ENCODE data around the gene FBXW7. TPM values are rescaled to one million over a fixed set of nuclear protein-coding genes. Genes with fewer than 3 reads are reported as not detected.

Gene FBXW7
- total and polyA plus RNA-seq, 2 of the 8 experiments (the other 6 are each of a cell fraction or from before 2014, with no cell fraction given), result 6.0 to 26.7 TPM

- peaks cover 0 to 4% of the 10 kb centered on the region in 2 experiments for H4K20me1 ChIP-seq (replicated peaks in 1 of 2; ENCODE audit: control insufficient read depth in 1 of 2, insufficient read depth in 2 of 2, low read length in 2 of 2)
- no peak overlapping the region for H2BK5ac ChIP-seq (ENCODE audit: low read depth, low read length)
- no peak overlapping the region for H4K5ac ChIP-seq (ENCODE audit: insufficient read length, low read depth, low read length)
- no peak overlapping the region for H2AK5ac ChIP-seq (ENCODE audit: low read depth, low read length)
- no peak overlapping the region for H3K4me2 ChIP-seq (ENCODE audit: insufficient read depth in 1 of 2, low read depth in 2 of 2, low read length in 2 of 2)
- H3K9me3 ChIP-seq (ENCODE audit: insufficient read depth in 2 of 2, low read depth in 1 of 2, low read length in 1 of 2), result no peaks in the 10 kb centered on the region
- no peak overlapping the region for H2BK20ac ChIP-seq (ENCODE audit: low read length)
- no peaks in the 10 kb centered on the region for H3K79me1 ChIP-seq (ENCODE audit: low read depth, low read length)
- CTCF ChIA-PET (ENCODE audit: partially characterized antibody), result interaction anchor here (1.6 to 2.6 kb wide), 4 partner anchors 8 to 25 kb away, joined by 4 to 12 read pairs (median 8); partner anchors contain the start of gene FBXW7
- no peak overlapping the region for H2BK15ac ChIP-seq (ENCODE audit: low read length)
- H3K27me3 ChIP-seq (replicated peaks in 1 of 4; ENCODE audit: control insufficient read depth in 3 of 4, extremely low read depth in 1 of 4, insufficient read depth in 3 of 4, low read length in 3 of 4), result no peaks in the 10 kb centered on the region
- no peak for DNase-seq (ENCODE audit: low read depth in 1 of 2, low spot score in 2 of 2)
- H3K9ac ChIP-seq (replicated peaks in 1 of 4; ENCODE audit: extremely low read depth in 1 of 4, low read depth in 3 of 4, low read length in 3 of 4), result no peak overlapping the region
- H3K4me3 ChIP-seq (ENCODE audit: extremely low read depth in 1 of 4, insufficient read depth in 2 of 4, low read depth in 3 of 4, low read length in 4 of 4), result no peak overlapping the region
- H4K91ac ChIP-seq (replicated peaks; ENCODE audit: insufficient read length, low read length), result no peak overlapping the region
- H3K79me2 ChIP-seq (ENCODE audit: control insufficient read depth in 1 of 2, insufficient read depth in 2 of 2, low read length in 2 of 2), result peaks cover 0 to 93% of the 10 kb centered on the region in 2 experiments; a peak in 2 of 4 replicates
- no peak overlapping the region for H2AFZ ChIP-seq (ENCODE audit: low read length)
- POLR2A ChIA-PET (ENCODE audit: partially characterized antibody), result interaction anchor here (0.9 to 5.5 kb wide), 2 partner anchors 11 to 18 kb away, joined by 3 to 28 read pairs; partner anchors contain the start of gene FBXW7
- no peak overlapping the region for H3K27ac ChIP-seq (ENCODE audit: low read depth, low read length)
- no peaks in the 10 kb centered on the region for H3K36me3 ChIP-seq (ENCODE audit: control insufficient read depth in 2 of 4, insufficient read depth in 4 of 4, low read length in 3 of 4)
- H2BK120ac ChIP-seq (replicated peaks; ENCODE audit: low read depth, low read length), result no peak overlapping the region
- no peak overlapping the region for H3K56ac ChIP-seq (replicated peaks; ENCODE audit: insufficient read length, low read depth, low read length)
- H2BK12ac ChIP-seq (ENCODE audit: low read depth, low read length), result no peak overlapping the region
- H3K18ac ChIP-seq (ENCODE audit: extremely low read depth, low read length), result no peak overlapping the region
- no peak overlapping the region for H3K23ac ChIP-seq (ENCODE audit: insufficient read length)
- no peak overlapping the region for H3K4ac ChIP-seq (replicated peaks; ENCODE audit: insufficient read length, low read depth, low read length)
- WGBS, 2 experiments (ENCODE audit: extremely low coverage in 1 of 2, insufficient coverage in 1 of 2, insufficient read length in 1 of 2, insufficient replicate concordance in 2 of 2, low coverage in 1 of 2, low lambda C conversion rate in 2 of 2, missing lambda C conversion rate in 1 of 2), result 84% methylated on average over 3 of the region's 3 CpGs; no CpG with 5 or more reads in 1 of the 2 experiments
- no peak overlapping the region for H4K8ac ChIP-seq (ENCODE audit: extremely low read depth, insufficient read depth, low read length)
- H3K23me2 ChIP-seq (ENCODE audit: low read depth, low read length), result no peaks in the 10 kb centered on the region
- no peak for FAIRE-seq
- no peaks in the 10 kb centered on the region; a peak in 1 of 7 replicates for H3K4me1 ChIP-seq (replicated peaks in 1 of 4; ENCODE audit: control insufficient read depth in 3 of 4, insufficient read depth in 4 of 4, low read length in 3 of 4)
- no peak overlapping the region for H3K14ac ChIP-seq (ENCODE audit: insufficient read length)
- no peak for TF ChIP-seq SIRT6 (IDR thresholded peaks at IDR 0.05; ENCODE audit: low read length)
- TF ChIP-seq EP300 (IDR thresholded peaks at IDR 0.05; ENCODE audit: borderline replicate concordance in 1 of 2, low read depth in 2 of 2, low read length in 2 of 2), result no peak
- TF ChIP-seq TAF1 (IDR thresholded peaks at IDR 0.05; ENCODE audit: low read depth, low read length), result no peak
- no peak for TF ChIP-seq RAD21 (IDR thresholded peaks at IDR 0.05 in 1 of 2, conservative IDR thresholded peaks at IDR 0.05 in 1 of 2; ENCODE audit: low read depth in 2 of 2, low read length in 2 of 2)
- no peak for TF ChIP-seq EZH2 (IDR thresholded peaks at IDR 0.05; ENCODE audit: low read depth, low read length, severe bottlenecking)
- TF ChIP-seq POLR2A (IDR thresholded peaks at IDR 0.05; ENCODE audit: control extremely low read depth in 1 of 2, low read depth in 2 of 2, low read length in 2 of 2), result no peak
- no peak for TF ChIP-seq FOSL1 (IDR thresholded peaks at IDR 0.05; ENCODE audit: insufficient read depth, low read depth, low read length)
- TF ChIP-seq HDAC6 (IDR thresholded peaks at IDR 0.05; ENCODE audit: low read depth, low read length), result no peak
- no peak for TF ChIP-seq SAP30 (IDR thresholded peaks at IDR 0.05; ENCODE audit: insufficient read depth, insufficient replicate concordance, low read length)
- no peak for TF ChIP-seq KDM4A (IDR thresholded peaks at IDR 0.05; ENCODE audit: low read depth, low read length, severe bottlenecking)
These were observed 11.5 kb downstream of the FBXW7 start for GRCh38 chr4:152524427-152524826.
